ENCODE measurements around the gene PLXDC1. TPM values are rescaled to one million over a fixed set of nuclear protein-coding genes. Genes with fewer than 3 reads are reported as not detected.
"Not testable (repeated sequence)": the region's sequence is repeated elsewhere in the genome, so short reads cannot be mapped to it uniquely, and the experiment has no call there.

PLXDC1 gene
- total RNA-seq, 1 donor from 2014 or later, result 19.3 TPM

DNA sequence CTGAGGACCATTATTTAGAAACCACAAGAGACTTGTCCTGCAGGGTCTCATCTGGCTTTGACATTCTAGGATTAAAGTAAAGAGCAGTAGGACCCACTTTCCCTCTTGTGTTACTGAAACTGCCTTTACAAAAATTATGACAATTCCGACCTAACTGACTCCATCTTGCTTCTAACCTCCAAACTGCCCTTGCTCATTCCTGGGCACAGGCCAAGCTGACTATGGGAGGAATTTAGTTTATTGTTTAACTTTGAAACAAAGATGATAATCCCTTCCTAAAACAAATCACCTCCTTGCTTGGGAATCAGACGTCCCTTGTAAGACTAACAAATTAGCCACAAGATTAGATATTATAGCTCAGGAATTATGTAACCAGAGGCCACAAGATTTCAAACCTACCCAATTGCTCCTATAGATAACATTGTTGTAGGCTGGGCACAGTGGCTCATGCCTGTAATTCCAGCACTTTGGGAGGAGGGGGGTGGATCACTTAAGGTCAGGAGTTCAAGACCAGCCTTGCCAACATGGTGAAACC is 97.3 kb downstream of the PLXDC1 start:
- ATAC-seq, result no peak
- intact Hi-C loops (cut with DNase I), result no loop called here
- DNase-seq (ENCODE audit: missing footprints), result no peak

DNA sequence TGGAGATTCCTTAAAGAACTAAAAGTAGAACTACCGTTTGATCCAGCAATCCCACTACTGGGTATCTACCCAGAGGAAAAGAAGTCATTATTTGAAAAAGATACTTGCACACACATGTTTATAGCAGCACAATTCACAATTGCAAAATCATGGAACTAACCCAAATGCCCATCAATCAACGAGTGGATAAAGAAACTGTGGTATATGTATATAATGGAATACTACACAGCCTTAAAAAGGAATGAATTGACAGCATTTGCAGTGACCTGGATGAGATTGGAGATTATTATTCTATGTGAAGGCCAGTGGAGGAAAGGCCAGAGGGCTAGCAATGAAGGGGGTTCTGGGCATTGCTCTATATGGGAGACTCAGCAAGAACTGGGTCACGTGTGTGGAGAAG is 99.0 kb downstream of the PLXDC1 start:
- ATAC-seq; intact Hi-C loops (cut with DNase I); DNase-seq (ENCODE audit: missing footprints): not testable (repeated sequence)

DNA sequence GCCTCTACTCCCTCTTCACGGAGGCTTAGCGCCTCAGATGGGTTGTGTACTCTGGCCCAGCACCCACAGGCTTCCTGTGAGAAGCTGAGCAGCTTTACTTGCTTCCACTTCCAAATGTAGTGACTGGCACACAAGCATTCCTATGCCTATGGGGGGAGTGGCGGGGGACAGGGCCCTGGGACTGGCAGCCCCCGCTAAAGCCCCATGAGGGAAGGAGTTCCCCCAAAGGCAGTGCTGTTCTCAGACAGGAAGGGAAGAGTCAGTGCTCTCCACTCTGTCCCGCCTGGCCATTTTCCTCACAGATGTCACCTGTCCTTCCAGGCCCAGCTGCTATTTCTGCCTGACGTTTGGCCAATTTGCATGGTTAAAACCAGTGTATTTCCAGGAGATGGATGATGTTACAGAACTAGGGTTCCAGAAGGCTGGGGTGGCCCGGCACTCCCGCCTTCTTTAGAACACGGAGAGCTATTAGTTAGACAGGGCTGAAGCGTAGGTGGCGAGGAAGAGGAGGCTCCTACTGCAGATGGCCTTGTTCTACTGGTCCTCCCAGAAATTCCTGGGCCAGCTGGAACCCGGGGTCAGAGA is 100.3 kb downstream of the PLXDC1 start:
- intact Hi-C loops (cut with DNase I), result no loop called here
- no peak for DNase-seq (ENCODE audit: missing footprints)
- no peak for ATAC-seq

DNA sequence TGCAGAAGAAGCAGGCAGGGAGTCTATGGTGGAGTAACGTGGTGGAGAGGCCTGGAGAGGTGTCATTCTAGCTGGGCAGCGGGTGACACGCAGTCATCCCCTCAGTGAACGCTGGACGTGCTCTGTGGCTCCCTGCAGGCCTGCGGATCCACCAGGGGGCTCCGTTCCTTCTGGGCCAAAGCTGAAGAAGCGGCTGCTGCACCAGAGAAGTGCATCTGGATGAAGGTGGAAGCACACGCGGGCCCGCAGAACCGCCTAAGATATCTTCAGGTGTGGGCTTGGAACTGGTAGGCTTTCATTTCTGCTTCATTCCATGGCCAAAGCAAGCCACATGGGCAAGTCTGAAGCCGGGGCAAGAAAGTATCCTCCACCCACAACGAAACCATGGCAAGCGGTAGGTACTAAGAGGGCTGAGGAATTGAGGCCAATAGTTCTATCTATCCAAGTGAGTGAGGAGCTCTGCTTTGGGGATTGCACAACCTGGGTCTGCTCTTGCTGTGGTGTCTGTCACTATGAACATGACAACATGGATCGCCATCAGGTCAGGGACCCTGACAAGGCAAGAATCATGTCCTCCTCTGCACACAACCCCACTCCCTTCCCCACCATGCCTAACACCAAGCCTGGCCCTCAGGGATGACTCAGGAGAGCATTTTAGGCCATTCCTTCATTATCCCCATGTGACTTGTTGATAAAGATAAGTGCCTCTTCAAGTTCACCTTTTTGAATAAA is 105.3 kb downstream of the PLXDC1 start:
- ATAC-seq (no peak), DNase-seq (ENCODE audit: missing footprints) (no peak)
- intact Hi-C loops (cut with DNase I), result no loop called here

DNA sequence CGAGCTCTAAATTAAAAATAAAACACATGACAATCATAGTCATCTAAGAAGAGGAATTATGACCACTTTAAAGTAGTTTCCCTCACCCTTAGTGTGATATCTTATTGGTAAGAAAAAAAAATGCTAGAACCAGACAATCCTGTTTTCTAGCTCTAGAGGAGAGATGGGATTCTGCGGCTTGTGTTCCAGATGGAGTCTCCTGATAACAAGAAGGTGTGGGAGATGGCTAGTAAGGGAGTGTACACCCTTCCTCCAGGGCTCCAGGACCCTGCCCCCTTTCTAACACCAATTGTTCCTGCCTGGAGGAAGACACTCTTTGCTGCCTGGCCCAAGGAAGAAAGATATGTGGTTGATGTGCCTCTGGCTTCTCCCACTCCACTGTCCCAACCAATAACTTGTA is 115.4 kb downstream of the PLXDC1 start:
- DNase-seq (ENCODE audit: missing footprints), result no peak
- ATAC-seq, result no peak
- intact Hi-C loops (cut with DNase I), result no loop called here

DNA sequence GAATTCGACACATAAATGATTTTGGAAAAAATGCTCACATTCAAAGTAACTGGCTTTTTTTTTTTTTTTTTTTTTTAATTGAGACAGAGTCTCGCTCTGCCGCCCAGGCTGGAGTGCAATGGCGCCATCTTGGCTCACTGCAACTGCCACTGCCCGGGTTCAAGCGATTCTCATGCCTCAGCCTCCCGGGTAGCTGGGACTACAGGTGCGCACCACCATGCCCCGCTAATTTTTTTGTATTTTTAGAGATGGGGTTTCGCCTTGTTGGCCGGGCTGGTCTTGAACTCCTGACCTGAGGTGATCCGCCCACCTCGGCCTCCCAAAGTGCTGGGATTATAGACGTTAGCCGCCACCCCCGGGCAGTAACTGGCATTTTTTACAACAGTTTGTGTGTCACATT is 115.9 kb downstream of the PLXDC1 start:
- ATAC-seq; DNase-seq (ENCODE audit: missing footprints); intact Hi-C loops (cut with DNase I): not testable (repeated sequence)

DNA sequence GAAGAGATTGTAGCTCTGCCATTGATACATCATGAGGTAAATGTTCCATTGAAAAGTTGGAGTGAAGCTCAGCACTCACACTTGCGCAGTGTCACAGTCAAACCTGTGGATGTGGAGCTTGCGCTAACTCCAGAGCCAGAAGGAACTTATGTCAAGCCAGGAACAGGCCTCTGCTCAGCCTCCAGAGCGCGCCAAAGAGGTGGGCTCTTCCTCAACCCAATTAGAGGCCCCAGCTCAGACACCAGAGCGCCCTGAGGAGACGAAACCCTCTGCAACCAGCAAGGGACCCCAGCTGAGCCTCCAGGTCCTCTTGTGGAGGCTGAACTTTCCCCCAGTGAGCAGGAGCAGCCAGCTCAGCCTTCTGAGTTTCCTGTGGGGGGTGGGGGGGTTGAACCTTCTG is 122.7 kb downstream of the PLXDC1 start:
- intact Hi-C loops (cut with DNase I), result no loop called here
- DNase-seq (ENCODE audit: missing footprints) (no peak), ATAC-seq (no peak)

DNA sequence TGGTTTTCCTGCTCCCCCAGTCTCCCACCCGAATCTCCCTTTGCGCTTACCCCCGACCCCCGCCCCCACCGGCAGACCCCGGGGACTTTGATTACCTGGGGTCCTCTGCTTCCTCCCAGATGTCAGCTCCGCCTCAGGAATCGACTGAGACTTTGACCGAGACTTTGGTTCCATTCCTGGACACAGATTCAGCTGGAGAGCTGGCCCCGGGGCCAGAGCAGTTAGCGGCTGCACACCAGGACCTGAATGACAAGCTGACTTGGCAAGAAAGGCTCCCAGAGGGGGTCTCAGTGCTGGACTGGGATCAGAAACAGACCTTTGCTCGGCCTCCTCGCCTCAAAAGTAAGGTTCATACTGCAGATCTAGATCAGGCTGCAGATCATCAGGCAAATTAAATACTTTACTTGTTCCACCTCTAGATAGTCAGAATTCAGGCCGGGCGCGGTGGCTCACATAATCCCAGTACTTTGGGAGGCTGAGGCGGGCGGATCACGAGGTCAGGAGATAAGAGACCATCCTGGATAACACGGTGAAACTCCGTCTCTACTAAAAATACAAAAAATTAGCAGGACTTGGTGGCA is 123.9 kb downstream of the PLXDC1 start:
- DNase-seq (ENCODE audit: missing footprints) (no peak), ATAC-seq (peak; percentile 71)
- intact Hi-C loops (cut with DNase I), result loop anchor here (1.0 kb wide), 1 partner anchor 44 kb away; no protein-coding TSS in a partner anchor

DNA sequence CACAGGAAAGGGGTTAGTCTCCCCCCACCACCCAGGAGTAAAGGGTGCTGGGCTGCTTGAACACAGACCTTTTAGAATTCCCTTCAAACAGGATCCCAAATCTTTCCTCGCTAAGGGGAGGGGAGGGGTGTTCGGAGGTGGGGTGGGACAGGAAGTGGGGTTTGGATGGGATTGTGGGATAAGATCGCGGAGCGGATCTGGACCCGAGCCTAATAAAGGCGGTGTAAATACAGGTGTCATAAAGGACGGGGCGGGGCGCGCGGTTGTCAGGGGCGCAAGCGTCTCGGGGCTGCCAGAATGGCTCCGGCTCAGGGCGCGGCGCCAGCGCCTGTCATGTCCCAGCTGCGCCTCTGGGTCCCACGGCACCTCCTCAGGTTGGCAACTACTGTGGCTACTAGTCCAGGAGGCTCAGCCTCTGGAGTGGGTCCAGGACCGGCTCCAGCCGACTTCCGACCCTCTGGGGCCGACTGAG is 124.4 kb downstream of the PLXDC1 start:
- intact Hi-C loops (cut with DNase I), result loop anchor here (1.0 kb wide), 1 partner anchor 44 kb away; no protein-coding TSS in a partner anchor
- peak; percentile 89 for ATAC-seq
- DNase-seq (ENCODE audit: missing footprints), result peak; percentile 90

DNA sequence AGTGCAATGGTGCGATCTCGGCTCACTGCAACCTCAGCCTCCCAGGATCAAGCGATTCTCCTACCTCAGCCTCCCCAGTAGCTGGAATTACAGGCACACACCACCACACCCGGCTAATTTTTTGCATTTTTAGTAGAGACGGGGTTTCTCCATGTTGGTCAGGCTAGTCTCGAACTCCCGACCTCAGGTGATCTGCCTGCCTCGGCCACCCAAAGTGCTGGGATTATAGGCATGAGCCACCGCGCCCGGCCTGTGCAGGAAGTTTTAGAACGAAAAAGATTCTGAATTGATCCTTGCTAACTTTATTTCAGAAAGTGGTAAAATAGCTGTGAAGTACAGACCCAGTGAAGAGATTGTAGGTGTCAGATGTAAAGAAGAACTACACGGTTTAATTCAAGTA is 125.1 kb downstream of the PLXDC1 start:
- DNase-seq (ENCODE audit: missing footprints); intact Hi-C loops (cut with DNase I); ATAC-seq: not testable (repeated sequence)

DNA sequence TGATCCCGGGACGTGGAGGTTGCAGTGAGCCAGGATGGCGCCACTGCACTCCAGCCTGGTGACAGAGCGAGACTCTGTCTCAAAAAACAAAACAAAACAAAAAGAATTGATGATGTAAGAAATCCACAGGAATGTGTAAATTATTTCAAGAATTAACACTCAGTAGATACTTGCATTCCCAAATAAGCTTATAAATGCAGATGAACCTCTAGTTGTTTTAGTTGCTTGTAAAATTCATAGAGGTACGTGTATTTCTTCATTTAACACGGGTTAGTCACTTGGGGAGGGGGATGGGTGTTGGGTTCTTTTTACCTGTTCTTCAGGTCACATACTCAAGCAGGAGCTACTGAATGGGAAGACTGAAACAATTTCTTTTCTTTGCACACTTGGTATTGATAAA is 128.5 kb downstream of the PLXDC1 start:
- ATAC-seq (no peak), DNase-seq (ENCODE audit: missing footprints) (no peak)
- intact Hi-C loops (cut with DNase I), result no loop called here

DNA sequence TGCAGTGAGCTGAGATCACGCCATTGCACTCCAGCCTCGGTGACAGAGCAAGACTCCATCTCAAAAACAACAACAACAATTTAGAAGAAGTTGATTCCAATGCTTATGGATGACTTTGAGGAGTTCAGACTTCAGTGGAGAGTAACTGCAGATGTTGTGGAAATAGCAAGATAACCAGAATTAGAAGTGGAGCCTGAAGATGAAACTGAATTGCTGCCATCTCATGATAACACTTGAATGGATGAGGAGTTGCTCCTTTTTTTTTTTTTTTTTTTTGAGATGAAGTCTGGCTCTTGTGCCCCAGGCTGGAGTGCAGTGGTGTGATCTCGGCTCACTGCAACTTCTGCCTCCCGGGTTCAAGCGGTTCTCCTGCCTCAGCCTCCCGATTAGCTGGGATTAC is 131.4 kb downstream of the PLXDC1 start:
- not testable (repeated sequence) for ATAC-seq; DNase-seq (ENCODE audit: missing footprints)

DNA sequence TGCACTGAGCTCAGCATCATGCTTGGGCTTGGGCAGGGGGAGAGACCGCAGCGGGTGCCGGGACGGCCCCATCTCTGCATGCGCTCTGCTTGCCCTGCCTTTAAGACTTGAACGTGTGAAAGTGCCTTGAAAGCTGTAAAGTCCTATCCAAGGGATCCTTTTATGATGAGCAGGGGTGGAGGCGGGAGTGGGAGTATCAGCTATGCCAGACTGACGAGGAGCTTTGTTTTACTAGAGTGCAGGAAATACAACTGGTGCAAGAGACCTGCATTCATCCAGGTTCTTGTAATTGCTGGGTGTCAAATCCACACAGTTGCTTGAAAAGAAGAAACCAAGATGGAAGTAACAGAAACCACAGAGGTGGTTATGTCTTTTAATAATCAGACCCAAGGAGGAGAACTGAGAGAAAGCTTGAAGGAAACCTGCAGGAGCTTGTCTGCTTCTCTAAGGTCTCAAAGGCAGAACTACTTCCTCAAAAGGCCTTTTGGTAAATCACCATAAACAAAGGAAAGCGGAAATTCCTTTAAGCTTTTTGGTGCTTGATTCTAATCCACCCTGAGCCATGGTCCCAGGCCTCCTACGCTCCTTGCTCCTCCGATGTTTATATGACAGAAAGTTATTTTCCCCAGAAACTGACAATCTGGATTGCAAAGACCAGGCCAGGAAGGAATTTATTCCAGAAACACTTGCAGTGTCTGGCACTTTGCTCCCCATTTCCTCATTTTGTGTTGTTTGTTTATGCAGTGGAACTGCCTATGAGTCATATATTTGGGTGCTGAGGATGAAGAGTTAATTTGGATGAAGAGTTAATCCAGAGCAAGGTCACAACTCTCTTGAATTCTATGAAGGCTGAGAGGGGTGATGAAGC is 132.9 kb downstream of the PLXDC1 start:
- ATAC-seq (no peak), DNase-seq (ENCODE audit: missing footprints) (no peak)

More for the DNA sequence above, 131.4 kb downstream of the PLXDC1 start:
- intact Hi-C loops (cut with DNase I), result not testable (repeated sequence)

DNA sequence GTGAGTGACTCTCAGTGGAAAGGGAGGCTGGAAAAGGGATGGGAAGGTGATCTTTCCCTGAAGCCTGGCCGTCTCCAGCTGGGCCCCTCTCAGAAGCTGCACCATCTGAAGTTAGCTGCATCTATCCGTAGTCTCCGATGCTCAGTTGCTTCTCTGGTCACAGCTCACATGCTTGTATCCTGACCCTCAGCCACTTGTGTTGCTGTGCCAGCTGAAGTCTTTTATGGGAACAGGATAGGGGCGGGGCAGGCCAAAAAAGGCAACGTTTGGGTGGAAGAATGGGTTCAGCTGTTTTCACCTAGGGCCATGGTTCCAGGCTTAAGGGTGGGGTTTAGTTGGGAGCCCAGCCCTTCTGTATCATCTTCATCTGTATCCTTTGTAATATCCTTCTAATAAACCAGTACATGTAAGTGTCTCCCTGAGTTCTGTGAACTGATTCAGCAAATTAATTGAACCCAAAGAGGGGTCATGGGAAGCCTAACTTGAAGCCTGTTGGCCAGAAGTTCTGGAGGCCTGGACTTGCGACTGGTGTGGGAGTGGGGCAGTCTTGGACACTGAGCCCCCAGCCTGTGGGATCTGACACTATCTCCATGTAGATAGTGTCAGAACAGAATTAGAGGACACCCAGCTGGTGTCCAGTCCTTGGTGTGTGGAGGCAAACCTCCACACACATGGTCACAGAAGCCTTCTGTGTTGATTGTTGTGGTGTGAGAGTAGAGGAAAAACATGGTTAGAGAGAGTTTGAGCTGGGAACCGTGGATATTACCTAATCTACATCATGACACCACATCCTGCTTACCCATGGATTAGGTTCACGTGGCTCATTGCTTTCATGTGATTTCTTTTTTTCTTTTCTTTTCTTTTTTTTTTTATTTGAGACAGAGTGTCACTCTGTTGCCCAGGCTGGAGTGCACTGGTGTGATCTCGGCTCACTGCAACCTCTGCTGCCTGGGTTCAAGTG is 135.0 kb downstream of the PLXDC1 start:
- DNase-seq (ENCODE audit: missing footprints) (no peak), ATAC-seq (peak; percentile 17)
- intact Hi-C loops (cut with DNase I), result no loop called here

More for the DNA sequence above, 132.9 kb downstream of the PLXDC1 start:
- intact Hi-C loops (cut with DNase I), result no loop called here

DNA sequence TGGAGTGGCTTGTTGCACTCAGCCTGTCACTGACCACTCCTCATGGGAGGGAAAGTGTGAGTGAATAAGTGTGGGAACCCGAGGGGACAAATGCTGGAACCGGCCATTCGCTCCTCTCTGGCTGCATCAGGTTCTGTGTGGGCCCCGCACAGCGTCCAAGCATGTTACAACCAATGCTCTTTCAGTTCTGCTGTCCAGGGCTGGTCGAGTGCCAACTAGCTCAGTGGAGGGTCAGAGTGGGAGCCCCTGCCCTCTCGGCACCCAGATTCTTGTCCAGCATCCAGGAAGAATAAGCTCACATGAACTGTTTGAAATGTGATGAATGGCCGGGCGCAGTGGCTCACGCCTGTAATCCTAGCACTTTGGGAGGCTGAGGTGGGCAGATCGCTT is 135.9 kb downstream of the PLXDC1 start:
- no peak for ATAC-seq
- no peak for DNase-seq (ENCODE audit: missing footprints)
- intact Hi-C loops (cut with DNase I), result no loop called here

DNA sequence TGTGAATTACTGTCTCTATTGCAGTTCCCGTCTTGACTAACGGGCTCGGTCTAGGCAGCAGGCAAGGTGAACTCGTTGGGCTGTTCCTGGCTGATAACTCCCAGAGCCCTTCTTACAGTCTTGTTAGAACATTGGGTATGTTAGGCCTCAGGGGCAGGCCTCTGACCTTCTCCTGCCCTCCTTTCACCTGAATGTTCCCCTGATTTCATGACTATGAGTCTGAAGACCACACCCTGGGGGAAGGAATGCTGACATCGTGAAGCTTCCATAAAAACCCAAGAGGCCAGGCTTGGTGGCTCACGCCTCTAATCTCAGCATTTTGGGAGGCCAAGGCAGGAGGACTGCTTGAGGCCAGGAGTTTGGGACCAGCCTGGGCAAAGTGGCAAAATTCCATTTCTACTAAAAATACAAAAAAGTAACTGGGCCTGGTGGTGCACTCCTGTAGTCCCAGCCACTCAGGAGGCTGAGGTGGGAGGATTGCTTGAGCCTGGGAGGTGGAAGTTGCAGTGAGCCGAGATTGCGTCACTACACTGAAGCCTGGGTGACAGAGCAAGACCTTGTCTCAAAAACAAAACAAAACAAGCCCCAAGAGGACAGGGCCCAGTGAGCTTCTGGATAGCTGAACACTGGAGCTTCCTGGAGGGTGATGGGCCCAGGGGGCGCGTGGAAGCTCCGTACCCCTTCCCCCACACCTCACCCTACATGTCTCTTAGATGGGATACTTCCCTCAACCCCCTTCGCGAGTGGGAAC is 136.5 kb downstream of the PLXDC1 start:
- ATAC-seq (peak; percentile 36), DNase-seq (ENCODE audit: missing footprints) (no peak)
- intact Hi-C loops (cut with DNase I), result no loop called here
